ENCODE data around the gene CAMSAP3.

CAMSAP3 gene

DNA sequence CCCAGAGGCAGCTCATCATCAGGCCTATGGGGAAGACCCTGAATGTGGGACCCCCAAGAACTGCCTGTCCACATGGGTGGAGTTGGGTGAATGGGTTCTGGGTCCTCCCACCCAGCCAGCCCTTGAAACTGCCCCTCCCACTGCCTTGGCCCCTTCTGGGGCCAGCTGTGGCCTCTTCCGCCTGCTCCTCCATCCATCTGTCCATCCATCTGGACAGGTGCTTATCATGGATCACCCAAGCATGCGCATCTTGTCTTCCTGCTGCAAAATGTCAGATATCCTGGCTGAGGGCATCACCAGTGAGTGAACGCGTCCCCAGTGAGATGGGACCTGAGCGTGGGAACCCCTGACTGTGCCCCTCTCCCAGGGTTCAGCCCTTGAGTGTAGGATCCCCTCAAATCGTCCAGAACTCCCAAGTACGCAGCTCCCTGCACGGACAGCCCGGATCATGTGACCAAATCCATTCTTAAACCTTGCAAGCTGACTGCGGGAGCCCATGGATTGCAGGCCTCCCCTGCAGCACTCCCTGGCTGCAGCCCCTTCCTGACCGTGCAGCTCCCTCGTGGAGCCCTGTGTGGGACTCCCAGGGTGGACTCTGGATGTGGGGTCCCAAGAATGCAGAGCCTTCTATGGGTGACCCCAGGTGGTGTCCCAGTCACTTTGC lies 43.3 kb downstream of the CAMSAP3 start:
- TF ChIP-seq GATA3 (IDR thresholded peaks at IDR 0.05; ENCODE audit: low read depth, low read length) = no peak
- TF ChIP-seq GATA2 (IDR thresholded peaks at IDR 0.05; ENCODE audit: low read depth, low read length) = no peak

DNA sequence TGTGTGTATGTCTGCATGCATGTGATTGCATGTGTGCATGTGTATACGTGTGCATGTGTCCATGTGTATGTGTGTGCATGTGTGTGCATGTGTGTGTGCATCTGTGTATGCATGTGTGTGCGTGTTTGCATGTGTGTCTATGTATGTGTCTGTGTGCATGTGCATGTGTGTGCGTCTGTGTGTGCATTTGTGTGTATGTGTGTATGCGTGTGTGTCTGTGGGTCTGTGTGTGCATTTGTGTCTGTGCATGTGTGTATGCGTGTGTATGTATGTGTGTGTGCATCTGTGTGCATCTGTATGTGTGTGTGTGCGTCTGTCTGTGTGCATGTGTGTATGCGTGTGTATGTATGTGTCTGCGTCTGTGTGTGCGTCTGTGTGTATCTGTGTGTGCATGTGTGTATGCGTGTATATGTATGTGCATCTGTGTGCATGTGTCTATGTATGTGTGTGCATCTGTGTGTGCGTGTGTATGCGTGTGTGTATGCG lies 44.2 kb downstream of the CAMSAP3 start:
- TF ChIP-seq GATA3 (IDR thresholded peaks at IDR 0.05; ENCODE audit: low read depth, low read length) = no peak
- TF ChIP-seq GATA2 (IDR thresholded peaks at IDR 0.05; ENCODE audit: low read depth, low read length) = no peak

DNA sequence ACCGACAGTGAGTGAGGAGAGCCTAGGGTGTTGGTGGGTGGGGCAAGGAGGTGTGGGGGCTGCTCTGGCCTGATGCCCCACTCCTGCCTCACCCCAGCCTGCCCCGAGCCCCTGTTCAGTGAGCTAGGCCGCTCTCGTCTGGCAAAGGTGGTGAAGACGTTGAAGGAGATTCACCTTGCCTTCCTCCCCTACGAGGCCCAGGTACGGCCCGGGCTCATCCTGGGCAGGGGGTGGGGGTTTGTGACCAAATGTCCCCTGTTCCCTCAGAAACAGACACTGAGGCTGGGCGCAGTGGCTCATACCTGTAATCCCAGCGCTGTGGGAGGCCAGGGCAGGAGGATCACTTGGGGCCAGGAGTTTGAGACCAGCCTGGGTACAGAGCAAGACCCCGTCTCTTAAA lies 45.1 kb downstream of the CAMSAP3 start:
- TF ChIP-seq GATA2 (IDR thresholded peaks at IDR 0.05; ENCODE audit: low read depth, low read length) (no peak), GATA3 (IDR thresholded peaks at IDR 0.05; ENCODE audit: low read depth, low read length) (no peak)

DNA sequence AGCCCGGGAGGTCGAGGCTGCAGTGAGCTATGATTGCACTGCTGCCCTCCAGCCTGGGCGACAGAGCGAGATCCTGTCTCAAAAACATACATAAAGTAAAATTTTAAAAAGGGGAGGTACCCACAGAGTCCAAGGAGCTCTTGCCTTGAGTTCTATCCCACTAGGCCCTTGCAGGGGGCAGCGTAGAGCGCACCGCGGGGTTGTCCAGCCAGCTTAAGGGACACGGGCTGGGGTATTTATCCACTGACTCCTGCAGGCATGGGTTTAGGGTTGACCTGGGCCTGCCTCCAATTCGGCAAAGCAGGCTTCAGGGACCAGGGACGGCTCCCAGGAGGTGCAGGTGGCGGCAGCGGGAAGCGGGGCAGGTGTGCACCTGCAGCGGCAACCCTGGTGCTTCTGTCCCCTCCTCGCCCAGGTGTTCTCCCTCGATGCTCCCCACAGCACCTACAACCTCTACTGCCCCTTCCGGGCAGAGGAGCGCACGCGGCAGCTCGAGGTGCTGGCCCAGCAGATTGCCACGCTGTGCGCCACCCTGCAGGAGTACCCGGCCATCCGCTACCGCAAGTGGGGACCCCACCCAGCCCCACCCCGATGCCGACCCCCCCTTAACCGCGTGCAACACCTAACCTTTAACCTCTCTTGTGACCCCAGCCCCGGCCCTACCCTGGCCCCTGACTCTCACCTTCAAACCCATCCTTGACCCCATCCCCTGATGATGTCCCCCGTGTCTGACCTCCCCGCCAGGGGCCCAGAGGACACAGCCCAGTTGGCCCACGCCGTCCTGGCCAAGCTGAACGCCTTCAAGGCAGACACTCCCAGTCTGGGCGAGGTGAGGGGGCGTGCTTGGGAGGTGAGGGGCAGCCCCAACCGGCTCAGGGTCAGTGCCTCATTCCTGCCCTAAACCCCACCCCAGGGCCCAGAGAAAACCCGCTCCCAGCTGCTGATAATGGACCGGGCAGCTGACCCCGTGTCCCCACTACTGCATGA lies 45.9 kb downstream of the CAMSAP3 start:
- TF ChIP-seq GATA3 (IDR thresholded peaks at IDR 0.05; ENCODE audit: low read depth, low read length) = no peak
- TF ChIP-seq GATA2 (IDR thresholded peaks at IDR 0.05; ENCODE audit: low read depth, low read length) = no peak

DNA sequence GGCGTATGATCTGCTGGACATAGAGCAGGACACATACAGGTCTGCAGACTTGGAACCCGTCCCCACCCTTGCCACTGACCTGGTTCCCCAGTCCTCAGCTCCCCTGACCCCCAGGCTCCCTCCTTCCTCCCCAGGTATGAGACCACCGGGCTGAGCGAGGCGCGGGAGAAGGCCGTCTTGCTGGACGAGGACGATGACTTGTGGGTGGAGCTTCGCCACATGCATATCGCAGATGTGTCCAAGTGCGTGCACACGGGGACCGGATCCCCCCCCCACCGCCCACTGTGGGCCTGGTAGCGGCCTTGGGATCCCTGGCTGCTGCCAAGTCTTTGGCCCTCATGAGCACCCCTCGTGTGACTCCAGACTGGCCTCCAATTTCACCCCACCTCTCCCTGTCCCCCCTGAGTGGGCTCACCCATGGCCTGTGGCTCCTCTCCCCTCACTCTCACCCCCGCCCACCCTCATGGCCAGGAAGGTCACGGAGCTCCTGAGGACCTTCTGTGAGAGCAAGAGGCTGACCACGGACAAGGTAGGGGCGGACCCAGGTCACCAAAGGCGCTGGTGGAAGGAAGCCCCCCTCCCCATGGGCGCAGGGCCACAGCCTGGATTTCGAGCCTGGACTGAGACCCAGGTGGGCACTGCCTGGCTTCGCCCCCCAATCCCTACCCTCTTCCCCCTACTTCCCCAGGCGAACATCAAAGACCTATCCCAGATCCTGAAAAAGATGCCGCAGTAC lies 46.8 kb downstream of the CAMSAP3 start:
- TF ChIP-seq GATA2 (IDR thresholded peaks at IDR 0.05; ENCODE audit: low read depth, low read length) = no peak
- no peak for TF ChIP-seq GATA3 (IDR thresholded peaks at IDR 0.05; ENCODE audit: low read depth, low read length)

DNA sequence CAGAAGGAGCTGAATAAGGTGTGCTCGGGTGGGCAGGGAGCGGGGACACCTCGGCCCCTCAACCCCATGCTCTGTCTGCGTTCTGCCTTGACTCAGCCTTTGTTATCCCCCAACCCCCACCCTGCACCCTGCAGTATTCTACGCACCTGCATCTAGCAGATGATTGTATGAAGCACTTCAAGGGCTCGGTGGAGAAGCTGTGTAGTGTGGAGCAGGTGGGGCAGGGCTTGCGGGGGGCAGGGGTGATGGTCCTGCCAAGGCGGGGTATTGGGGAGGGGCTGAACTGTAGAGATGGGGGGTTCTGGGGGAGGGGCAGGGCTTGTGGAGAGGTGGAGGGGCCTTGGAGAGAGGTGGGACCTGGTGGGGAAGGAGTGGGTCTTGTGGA lies 47.4 kb downstream of the CAMSAP3 start:
- TF ChIP-seq GATA2 (IDR thresholded peaks at IDR 0.05; ENCODE audit: low read depth, low read length) (no peak), GATA3 (IDR thresholded peaks at IDR 0.05; ENCODE audit: low read depth, low read length) (no peak)

DNA sequence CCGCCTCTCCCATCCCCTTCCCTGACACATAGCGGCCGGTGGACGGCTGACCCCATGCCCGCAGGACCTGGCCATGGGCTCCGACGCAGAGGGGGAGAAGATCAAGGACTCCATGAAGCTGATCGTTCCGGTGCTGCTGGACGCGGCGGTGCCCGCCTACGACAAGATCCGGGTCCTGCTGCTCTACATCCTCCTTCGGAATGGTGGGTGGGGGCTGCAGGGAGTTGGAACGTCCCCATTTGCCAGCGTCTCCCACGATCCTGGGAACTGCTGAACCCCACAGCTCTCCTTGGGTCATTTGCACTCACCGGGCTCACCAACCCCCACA lies 48.9 kb downstream of the CAMSAP3 start:
- TF ChIP-seq GATA2 (IDR thresholded peaks at IDR 0.05; ENCODE audit: low read depth, low read length) = no peak
- TF ChIP-seq GATA3 (IDR thresholded peaks at IDR 0.05; ENCODE audit: low read depth, low read length) = no peak

DNA sequence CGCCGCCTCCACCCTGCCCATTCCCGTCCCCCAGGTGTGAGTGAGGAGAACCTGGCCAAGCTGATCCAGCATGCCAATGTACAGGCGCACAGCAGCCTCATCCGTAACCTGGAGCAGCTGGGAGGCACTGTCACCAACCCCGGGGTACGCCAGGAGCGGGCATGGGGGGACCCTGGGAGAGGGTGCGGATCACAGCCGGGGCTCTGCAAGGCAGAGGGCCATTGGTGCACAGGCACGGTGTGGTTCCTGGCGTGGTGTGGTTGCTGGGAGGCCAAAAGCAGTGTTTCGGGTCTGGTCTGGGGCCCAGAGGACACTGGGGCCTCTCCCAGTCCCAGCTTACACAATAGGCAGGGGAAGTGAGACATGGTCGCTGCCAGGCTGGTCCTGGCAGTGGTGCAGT lies 49.5 kb downstream of the CAMSAP3 start:
- TF ChIP-seq GATA3 (IDR thresholded peaks at IDR 0.05; ENCODE audit: low read depth, low read length) (no peak), GATA2 (IDR thresholded peaks at IDR 0.05; ENCODE audit: low read depth, low read length) (no peak)

DNA sequence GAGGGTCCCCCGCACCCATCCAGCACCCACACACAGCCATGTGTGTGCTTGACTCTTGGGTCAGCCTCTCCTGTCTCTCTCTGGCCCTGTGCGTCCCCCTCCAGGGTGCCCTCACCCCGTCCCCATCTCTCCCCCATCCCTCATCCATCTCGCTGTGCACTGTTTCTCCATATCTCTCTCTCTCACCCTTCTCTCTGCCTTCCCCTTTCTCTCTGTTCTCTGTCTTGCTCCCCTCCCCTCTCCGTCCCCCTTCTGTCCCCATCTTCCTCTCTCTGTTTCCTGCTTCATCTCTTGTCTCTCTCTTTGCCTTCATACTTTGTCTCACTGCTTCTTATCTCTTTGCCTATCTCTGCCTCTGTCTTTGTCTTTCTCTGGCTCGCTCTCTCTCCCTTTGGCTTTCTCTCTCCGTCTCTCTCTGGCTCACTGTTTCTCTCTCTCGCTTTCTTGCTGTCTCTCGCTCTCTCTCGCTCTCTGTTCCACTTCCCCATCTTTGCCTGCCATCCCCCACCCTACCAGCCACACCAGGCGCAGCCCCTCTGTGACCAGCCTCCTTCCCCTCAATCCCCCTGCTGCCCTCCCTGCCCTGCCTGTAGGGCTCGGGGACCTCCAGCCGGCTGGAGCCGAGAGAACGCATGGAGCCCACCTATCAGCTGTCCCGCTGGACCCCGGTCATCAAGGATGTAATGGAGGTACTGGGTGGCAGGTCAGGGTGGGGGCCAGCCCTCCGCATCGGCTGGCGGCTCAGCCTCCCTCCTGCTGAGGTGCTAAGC lies 50.2 kb downstream of the CAMSAP3 start:
- TF ChIP-seq GATA3 (IDR thresholded peaks at IDR 0.05; ENCODE audit: low read depth, low read length) (no peak), GATA2 (IDR thresholded peaks at IDR 0.05; ENCODE audit: low read depth, low read length) (no peak)

DNA sequence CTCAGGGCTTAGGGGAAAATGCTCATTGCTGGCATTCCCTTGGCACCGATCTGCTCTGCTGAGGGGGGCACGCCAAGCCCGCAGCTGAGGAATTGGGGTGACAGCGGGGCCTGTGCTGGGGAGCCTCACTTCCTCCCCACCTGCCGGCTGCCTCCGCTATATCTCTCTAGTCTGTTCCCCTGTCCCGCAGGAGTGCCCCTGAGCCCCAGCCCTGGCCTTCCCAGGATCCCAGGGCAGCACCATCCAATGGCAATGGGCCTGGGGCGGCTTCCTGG lies 50.7 kb downstream of the CAMSAP3 start:
- TF ChIP-seq GATA3 (IDR thresholded peaks at IDR 0.05; ENCODE audit: low read depth, low read length) = no peak
- TF ChIP-seq GATA2 (IDR thresholded peaks at IDR 0.05; ENCODE audit: low read depth, low read length) = no peak

DNA sequence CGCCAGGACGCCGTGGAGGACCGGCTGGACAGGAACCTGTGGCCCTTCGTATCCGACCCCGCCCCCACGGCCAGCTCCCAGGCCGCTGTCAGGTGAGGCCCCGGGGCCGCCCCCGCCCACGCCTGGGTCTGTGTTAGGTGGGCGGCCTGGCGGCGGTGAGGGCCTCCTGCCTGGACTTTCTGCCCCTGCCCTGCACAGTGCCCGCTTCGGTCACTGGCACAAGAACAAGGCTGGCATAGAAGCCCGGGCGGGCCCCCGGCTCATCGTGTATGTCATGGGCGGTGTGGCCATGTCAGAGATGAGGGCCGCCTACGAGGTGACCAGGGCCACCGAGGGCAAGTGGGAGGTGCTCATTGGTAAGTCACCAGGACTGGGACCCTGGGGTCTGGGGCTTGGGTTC lies 51.5 kb downstream of the CAMSAP3 start:
- no peak for TF ChIP-seq GATA2 (IDR thresholded peaks at IDR 0.05; ENCODE audit: low read depth, low read length)
- no peak for TF ChIP-seq GATA3 (IDR thresholded peaks at IDR 0.05; ENCODE audit: low read depth, low read length)

DNA sequence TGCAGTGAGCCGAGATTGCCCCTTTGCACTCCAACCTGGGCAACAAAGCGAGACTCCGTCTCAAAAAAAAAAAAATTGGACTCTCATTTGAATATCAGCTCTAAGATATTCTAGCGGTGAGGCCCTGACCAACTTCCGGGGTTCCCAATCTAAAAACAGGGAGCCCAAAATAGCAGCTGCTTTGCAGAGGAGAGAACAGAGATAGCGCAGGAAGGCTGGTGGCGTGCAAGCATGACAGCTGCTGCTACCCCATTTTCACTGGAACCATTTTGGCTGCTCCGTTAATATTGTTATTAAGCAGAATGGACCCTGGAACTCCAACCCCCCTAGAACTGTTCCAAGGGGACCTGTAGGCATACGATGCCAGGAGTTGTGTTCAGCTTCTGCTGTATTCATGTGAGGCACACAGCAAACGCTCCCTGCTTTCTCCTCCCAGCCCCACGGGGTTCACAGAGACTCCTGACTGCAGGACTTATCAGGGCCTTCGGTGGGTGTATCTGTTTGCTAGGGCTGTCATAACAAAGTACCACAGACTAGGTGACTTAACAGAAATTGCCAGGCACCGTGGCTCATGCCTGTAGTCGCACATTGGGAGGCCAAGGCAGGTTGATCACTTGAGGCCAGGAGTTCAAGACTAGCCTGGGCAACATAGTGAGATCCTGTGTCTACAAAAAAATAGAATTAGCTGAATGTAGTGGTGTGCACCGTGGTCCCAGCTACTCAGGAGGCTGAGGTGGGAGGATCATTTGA lies 52.8 kb downstream of the CAMSAP3 start:
- TF ChIP-seq GATA3 (IDR thresholded peaks at IDR 0.05; ENCODE audit: low read depth, low read length) (no peak), GATA2 (IDR thresholded peaks at IDR 0.05; ENCODE audit: low read depth, low read length) (no peak)

DNA sequence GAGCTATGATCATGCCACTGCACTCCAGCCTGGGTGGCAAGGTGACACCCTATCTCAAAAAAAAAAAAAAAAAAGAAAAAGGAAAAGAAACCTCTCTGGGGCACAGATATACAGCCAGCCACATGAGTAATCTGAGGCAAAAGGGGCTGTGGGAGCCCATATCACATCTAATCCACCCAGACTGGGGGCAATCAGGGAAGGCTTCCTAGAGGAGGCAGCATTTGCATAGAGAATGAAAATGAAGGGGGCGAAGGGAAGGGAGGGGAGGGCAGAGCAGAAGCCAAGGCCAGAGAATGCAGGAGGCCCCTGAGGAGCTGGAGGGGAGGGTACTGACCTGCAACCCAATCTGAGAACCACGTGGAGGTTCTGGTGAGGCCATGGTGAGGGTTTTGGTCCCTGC lies 54.5 kb downstream of the CAMSAP3 start:
- TF ChIP-seq GATA2 (IDR thresholded peaks at IDR 0.05; ENCODE audit: low read depth, low read length) (no peak), GATA3 (IDR thresholded peaks at IDR 0.05; ENCODE audit: low read depth, low read length) (no peak)
